ENCODE measurements around the gene FNBP1.

FNBP1 gene

DNA sequence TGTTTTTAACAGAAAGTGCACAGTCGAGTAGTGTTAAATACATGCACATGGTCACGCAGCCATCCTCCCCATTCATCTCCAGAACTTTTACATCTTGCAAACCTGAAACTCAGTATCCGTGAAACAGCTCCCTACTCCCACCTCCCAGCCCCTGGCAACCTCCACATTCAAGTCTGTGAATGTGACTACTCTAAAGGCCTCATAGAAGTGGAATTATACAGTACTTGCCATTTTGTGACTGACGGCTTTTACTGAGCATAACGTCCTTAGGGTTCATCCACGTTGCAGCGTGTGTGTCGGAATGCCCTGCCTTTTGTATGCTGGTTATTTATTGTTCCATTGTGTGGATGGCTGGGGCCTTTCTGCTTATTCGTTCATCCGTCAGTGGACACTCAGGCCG, 171.9 kb downstream of the FNBP1 start:
- DNase-seq = no peak

DNA sequence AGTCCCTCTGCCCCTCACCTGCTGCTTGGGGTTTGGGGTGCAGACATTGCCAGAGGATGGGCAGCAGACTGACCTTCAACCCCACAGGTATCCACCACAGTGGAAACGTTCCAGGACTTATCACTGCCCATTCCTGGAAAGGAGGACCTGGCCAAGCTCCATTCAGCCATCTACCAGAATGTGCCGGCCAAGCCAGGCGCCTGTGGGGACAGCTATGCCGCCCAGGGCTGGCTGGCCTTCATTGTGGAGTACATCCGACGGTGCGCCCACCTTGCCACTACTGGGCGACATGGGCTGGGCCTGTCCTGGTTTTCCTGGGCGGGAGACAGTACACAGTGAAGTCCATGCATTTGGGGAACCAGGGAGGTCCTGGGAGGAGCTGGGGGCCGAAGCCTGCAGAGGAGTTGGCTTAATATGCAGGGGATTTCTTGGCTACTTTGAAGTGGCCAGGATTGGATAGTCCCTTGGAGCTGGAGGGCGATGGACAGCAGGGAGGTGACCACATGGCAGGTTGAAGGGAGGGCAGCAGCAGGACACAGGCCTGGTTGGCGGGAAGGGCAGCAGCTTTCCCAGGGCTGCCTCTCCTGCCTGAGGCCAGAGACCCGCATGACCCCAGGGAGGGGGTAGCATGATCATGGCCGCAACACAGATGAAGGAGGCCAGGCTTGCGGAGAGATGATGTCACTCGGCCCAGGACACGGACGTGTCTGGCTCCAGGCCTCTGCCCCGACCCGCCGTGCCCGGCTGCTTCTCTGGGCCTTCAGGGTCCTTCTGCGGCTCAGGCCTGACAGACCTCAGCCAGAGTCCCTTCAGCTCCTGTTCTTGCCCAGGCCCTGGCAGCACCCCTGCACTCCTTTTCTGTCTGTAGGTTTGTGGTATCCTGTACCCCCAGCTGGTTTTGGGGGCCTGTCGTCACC, 173.1 kb downstream of the FNBP1 start:
- DNase-seq = no peak

- peak; percentile 61 to 87 (median 78) for DNase-seq
These were observed 174.0 kb downstream of the FNBP1 start for GRCh38 chr9:129868872-129869486.

- no peak for DNase-seq
These were observed 174.7 kb downstream of the FNBP1 start for GRCh38 chr9:129868023-129868871.

- DNase-seq = no peak
These were observed 175.6 kb downstream of the FNBP1 start for GRCh38 chr9:129867136-129868022.

- peak in 1 of 4 experiments; percentile 18 for DNase-seq
These were observed 176.4 kb downstream of the FNBP1 start for GRCh38 chr9:129866394-129867135.

GRCh38 chr9:129865668-129866320, 177.2 kb downstream of the FNBP1 start:
- no peak for DNase-seq

DNA sequence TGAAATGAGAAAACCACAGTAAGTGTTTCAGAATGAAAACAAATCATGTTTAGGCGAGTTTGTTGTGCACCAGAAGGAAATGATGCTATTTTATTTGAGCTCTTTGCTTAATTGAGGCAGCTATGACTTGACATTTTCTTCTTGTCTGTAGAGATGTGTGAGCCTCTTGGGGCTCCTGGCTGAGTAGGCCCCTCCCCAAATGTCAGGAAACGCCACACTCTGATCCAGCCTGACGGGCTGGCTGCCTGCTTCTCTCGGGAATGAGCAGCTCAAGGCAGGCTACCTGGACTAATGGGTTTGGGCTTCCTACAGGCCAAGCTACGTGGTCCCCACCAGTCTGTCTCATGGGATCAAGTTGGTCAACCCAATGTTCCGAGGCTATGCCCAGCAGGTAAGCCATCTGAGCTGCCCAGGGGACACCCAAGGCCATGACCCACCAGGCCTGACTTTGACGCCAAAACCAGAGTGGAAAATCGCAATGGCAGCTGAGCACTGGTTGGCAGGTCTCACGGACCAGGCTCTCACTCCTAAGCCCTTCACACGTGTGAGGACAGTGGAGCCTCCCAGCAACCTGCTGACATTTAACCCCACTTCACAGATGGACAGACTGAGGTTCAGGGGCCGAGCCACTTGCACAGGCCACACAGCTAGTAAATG, 177.9 kb downstream of the FNBP1 start:
- DNase-seq = no peak

GRCh38 chr9:129863059-129863690, 179.8 kb downstream of the FNBP1 start:
- peak; percentile 31 to 50 (median 42) for DNase-seq

- no peak for DNase-seq
These were observed 181.6 kb downstream of the FNBP1 start for GRCh38 chr9:129861447-129861827.

DNA sequence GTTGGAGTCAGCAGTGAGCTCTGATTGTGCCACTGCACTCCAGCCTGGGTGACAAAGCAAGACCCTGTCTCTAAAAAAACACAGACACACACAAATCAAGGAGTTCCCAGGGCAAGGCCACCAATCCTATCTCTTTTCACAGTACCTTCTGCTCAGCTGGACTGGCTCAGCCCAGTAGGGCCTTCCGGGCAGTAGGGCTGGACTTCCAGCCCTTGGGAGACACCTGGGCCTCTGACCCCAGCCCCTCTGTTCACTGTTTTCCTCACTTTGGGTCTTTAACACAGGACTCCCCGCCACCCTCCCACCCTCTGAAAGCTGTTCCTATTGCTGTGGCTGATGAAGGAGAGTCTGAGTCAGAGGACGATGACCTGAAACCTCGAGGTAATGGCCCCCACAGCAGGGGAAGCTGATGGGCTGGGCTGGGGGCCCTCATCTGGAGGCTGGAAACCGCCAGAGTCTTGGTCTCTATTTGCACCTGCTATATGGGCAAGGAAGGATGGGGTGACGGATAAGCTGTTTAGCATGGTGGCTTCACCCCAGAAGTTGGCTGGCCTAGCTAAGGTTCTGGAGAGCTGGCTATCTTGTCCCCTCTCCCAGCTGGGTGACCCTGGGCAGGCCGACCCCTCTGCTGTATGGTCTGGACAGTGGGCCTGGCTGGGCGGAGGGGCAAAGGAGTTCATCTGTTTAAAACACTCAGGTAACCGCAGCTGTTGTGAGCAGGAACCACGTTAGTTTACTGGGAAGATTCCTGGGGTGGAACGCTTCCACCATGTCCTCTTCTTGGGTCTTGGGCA, 182.1 kb downstream of the FNBP1 start:
- DNase-seq = no peak

DNA sequence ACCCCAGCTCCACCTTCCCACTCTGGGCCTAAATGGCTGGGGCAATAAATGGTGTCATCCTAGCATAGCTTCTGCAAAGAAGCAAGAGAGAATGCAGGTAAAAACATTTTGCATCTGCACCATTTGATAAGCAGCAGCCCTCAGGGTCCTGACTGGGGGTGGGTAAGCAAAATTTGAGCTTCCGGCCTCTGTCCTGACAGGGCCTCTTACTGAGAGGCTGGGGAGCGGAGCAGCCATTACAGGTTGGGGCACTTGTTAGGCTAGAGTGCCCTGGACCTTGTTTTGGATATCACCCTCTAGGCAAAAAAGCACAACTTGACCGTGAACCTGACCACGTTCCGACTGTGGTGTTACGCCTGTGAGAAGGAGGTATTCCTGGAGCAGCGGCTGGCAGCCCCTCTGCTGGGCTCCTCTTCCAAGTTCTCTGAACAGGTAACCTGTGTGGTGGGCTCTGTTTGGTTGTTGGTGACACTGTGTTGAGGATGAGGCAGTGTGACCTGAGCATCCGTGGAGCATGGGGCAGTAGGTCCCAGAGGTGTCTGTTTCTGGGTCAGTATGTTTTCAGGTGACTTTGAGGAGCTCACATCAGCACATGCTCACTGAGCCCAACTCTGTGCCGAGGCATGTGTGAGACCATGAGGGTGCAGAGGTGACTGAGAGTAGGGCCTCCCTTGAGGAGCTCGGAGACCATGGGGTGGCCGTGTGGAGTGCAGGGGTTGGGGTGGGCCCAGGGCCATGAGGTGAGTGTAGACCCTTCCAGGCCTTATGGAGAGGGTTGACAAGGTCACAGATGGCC, 184.6 kb downstream of the FNBP1 start:
- no peak for DNase-seq

DNA sequence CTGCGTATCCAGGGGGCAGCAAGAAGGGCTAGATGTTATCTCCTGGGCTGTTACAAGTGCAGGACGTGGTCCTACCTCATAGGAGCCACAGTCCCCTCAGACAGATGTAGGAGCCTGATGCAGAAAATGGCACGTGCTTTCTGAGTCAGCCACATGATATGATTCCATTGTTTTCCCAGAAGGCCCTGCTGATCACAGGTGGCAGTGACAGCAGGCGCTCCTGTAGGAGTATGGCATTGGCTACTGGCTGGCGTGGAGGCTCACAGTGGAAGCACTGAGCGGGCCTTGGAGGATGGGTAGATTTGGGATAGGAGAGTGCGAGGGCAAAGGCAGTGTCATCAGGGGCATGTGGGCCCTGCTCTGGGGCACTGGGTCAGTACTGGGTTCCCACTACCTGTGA, 185.8 kb downstream of the FNBP1 start:
- DNase-seq = no peak

DNA sequence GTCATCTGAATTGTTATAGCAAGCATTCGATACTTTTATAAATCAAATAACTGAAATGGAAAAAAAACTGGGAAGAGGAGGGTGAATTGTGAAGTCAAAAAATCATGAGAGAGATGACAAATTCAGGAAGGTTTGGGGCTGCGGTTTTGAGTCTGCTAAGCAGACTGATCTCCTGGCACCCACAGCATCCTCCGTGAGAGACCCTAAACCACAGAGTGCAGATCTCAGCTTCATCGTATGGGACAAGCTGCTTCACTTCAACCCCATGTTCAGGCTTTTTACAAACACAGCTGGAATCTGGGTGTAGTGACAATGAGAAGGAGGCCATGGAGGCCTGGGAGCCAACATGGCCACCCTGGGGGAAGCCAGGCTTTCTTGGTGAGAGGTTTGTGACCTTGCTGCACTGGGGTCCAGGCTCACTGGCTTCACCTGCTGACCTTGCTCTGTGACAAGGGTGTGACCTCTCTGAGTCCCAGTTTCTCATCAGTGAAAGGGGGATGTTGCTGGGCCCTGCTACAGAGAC, 188.3 kb downstream of the FNBP1 start:
- DNase-seq = no peak

DNA sequence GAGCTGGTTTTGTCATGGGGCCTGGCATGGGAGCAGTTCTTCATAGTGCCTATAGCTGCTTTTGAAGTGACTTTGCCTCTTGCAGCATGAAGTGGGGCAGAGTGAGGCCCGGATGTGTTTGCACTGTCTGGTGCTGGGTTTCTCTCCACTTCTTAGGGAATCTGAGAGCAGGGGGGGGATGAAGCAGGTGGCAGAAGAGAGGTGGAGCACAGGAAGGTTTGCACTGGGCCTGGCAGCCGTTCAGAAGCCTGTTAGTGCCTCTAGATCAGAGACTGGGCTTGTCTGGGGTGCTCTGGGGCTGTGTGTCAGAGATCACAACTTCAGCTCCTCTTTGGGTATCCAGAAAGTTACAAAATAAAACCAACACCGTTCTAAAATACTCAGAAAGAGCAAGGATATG, 189.4 kb downstream of the FNBP1 start:
- no peak for DNase-seq

DNA sequence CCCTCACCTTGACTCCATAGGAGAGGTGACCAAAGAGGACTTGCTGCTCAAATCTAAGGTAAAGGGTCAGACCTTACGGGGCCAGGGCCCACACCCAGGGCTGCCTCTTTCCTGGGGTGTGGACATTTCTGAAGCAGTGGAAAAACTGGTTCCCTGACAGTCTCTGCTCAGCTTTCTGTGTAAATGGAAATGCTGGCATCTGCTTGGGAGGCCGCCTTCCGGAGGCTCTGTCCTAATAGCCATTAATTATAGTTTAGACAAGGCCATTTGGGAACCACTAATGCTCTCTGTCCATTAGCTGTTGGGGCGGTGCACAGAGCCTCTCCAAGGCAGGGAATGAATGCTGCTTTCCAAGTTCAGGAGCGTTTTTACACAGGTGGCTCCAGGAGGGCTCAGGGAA, 190.4 kb downstream of the FNBP1 start:
- DNase-seq = no peak

- DNase-seq = no peak
These were observed 191.2 kb downstream of the FNBP1 start for GRCh38 chr9:129851821-129852220.

Data from activated CD4-positive, CD25-positive, alpha-beta regulatory T cell (primary cell).